Activated CD4-positive, alpha-beta T cell treated with anti-CD3 and anti-CD28 coated beads for 48 hours (primary cell): ENCODE results near the gene MAGEA2B.
"Not testable (repeated sequence)": the region's sequence is repeated elsewhere in the genome, so short reads cannot be mapped to it uniquely, and the experiment has no call there.

Experiments
- DNase-seq: peaks from one replicate; pipeline ENCODE4 v3.0.0-alpha.2; 2020

Gene MAGEA2B

GRCh38 chrX:152713815-152714787, at the start of gene MAGEA2B:
TSS of gene MAGEA2B (plus strand) at chrX:152714628. CDS start at chrX:152717107, 2,479 bp downstream.
- DNase-seq, result not testable (repeated sequence)

DNA sequence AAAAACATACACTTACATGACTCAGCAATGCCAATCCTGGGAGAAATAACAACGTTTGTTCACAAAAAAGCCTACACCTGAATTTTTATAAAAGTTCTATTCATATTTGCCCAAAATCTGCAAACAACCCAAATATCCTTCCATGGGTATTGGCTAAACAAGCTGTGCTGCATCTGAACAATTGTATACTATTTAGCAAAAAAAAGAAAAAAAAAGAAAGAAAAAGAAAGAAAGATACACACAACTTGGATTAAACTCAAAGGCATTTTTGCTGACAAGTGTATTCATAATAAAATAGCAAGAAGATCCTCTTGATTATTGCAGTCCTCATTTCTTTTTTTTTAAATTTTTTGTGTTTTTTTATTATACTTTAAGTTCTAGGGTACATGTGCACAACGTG, 40.3 kb upstream of the MAGEA2B start:
- DNase-seq, result no peak

GRCh38 chrX:152674652-152675051, 39.8 kb upstream of the MAGEA2B start:
- DNase-seq, result not testable (repeated sequence)

- not testable (repeated sequence) for DNase-seq
Observed at GRCh38 chrX:152681012-152681411, 33.4 kb upstream of the MAGEA2B start.

- not testable (repeated sequence) for DNase-seq
Observed at GRCh38 chrX:152697952-152698931, 16.2 kb upstream of the MAGEA2B start, which contains the start of gene MAGEA3. TSS of gene MAGEA3 (plus strand) at chrX:152698794. CDS start at chrX:152700833, 2,039 bp downstream.

GRCh38 chrX:152700390-152700789, 14.0 kb upstream of the MAGEA2B start:
- DNase-seq, result not testable (repeated sequence)

DNA sequence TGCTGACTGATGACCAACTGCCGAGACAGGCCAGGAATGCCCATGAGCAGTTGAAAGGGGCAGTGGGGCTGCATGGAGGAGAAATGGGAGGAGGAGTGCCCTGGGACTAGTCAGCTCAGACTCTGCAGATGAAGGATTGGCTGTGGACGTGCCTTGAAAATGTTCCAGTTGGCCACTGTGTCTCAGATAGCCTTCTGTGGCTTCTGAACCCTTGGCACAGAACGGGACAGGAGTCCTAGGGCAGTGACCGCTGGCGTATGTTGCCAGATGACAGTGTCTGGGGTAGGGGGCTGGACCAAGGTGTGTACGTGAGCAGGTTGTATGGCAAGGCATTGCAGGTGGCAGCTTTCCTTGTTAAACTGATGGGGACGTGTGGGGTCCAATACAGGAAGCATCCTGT, 7.9 kb upstream of the MAGEA2B start:
- DNase-seq, result not testable (repeated sequence)

DNA sequence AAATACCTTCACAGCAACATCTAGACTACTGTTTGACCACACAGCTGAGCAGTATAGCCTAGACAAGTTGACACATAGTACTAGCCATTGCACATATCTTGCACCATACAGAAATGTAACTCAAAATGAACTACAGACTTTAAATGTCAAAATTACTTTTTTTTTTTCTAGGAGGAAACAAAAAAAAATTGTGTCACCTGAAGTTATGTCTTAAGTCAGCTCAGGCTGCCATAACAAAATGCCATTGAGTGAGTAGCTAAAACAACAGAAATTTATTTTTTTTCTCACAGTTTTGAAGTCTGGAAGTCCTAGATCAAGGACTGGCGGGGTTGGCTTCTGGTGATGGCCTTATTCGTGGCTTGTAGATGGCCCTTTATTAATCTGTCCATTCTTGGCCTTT, 5.3 kb upstream of the MAGEA2B start, which contains the start of gene CSAG2:
TSS of gene CSAG2 (minus strand) at position 101 of the 400 bp plus-strand sequence. CDS start 161 bp downstream, outside the sequence.
- not testable (repeated sequence) for DNase-seq

DNA sequence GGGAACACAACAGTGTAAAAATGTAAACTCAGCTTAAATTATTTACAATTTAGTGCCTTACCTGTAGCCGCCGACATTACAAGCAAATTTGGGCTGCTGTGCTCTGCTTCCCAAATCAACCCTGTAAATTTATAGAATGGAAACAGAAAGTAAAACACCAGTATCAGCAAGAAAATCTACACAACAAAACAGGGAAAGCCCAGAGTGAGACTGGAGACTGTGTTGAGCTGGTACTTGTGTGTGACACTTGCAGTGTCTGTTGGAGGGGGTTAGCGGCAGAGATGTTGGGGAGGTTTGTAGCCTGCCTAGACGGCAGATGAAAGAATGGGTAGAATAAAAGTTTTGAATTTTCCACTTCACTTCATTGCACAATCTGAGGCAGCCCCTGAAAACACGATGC, 1.2 kb upstream of the MAGEA2B start:
- not testable (repeated sequence) for DNase-seq

GRCh38 chrX:152725409-152725808, 11.0 kb downstream of the MAGEA2B start:
- no peak for DNase-seq

- DNase-seq, result no peak
Observed at GRCh38 chrX:152733261-152733975, 19.0 kb downstream of the MAGEA2B start, which contains the start of the genes CSAG1 and MAGEA12. TSS of gene CSAG1 (minus strand) at chrX:152733721. CDS start at chrX:152732460, 1,261 bp downstream. TSS of gene MAGEA12 (plus strand) at chrX:152733757. CDS start at chrX:152736162, 2,405 bp downstream.

- DNase-seq, result not testable (repeated sequence)
Observed at GRCh38 chrX:152734143-152734858, 19.9 kb downstream of the MAGEA2B start.

GRCh38 chrX:152735101-152735500, 20.7 kb downstream of the MAGEA2B start:
- no peak for DNase-seq

GRCh38 chrX:152735860-152736511, 21.6 kb downstream of the MAGEA2B start:
- no peak for DNase-seq

- DNase-seq, result not testable (repeated sequence)
Observed at GRCh38 chrX:152736528-152736927, 22.1 kb downstream of the MAGEA2B start.

GRCh38 chrX:152738560-152738959, 24.1 kb downstream of the MAGEA2B start:
- DNase-seq, result no peak

DNA sequence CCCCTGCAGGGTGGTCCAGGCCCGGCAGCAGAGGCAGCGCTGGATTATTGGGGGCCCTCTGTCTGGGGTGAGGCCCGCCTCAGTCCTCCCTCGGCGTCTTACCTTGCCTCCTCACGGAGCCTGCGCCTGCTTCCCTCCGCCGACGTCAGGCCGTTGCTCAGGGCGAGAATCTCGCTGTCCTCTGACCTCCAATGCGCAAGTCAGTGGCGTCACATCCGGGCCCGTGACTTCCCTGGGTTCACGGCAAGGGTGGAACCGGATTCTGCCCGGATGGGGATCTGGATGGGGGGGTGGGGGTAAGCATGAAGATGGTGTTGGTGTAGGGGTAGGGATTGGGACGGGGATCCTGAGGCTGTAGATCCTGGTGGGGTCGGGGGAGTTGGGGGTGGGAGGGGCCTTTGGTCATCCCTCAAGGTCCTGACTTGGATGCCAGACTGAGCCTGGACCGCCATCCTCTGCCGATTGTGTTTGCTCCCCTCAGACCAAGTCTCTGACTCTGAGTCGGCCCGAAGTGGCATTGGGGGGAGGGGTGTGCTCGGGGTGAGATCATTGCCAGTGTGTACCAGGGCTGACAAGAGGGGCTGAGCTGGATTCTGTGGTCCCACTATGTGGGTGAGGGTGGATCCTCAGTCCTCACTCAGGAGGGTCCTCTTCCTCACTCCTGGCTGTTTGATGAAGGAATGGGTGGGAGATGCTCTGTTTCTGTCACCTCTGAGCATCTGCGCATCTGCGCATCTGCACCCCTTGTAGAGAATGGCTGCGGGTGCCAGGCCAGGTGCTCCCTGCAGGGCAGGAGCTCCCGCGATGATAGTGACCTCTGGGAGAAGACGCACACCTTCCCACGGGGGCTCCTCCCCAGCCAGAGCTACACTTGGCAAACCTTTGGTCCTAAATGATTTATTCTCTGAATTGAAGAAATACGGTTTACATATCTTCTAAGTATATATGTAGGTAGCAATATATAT, 39.5 kb downstream of the MAGEA2B start, which contains the start of gene MAGEA2:
TSS of gene MAGEA2 (minus strand) at position 157 of the 965 bp plus-strand sequence. CDS start 2,479 bp downstream, outside the sequence.
- not testable (repeated sequence) for DNase-seq

GRCh38 chrX:152754871-152755270, 40.4 kb downstream of the MAGEA2B start:
- DNase-seq, result not testable (repeated sequence)

DNA sequence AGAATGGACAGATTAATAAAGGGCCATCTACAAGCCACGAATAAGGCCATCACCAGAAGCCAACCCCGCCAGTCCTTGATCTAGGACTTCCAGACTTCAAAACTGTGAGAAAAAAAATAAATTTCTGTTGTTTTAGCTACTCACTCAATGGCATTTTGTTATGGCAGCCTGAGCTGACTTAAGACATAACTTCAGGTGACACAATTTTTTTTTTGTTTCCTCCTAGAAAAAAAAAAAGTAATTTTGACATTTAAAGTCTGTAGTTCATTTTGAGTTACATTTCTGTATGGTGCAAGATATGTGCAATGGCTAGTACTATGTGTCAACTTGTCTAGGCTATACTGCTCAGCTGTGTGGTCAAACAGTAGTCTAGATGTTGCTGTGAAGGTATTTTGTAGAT, 44.5 kb downstream of the MAGEA2B start, which contains the start of gene CSAG3:
TSS of gene CSAG3 (plus strand) at position 301 of the 400 bp plus-strand sequence.
- DNase-seq, result not testable (repeated sequence)
